Measurements from ENCODE around the gene FAM89B. TPM values are rescaled to one million over a fixed set of nuclear protein-coding genes. Genes with fewer than 3 reads are reported as not detected.
A peak's percentile ranks its signal among the peaks of the same experiment; 100 is the strongest.

The FAM89B gene
- total RNA-seq, 6 donors from 2014 or later: 27.9 to 65.8 (median 45.3) TPM

- 73 to 93% methylated on average over 10 to 19 of the region's 19 CpGs for WGBS, 2 donors
- peaks cover 34 to 84% (median 70%) of the 10 kb centered on the region in 4 donors for H3K36me3 ChIP-seq
- no peak overlapping the region for H3K4me3 ChIP-seq
- H3K27ac ChIP-seq: peak overlapping the region in 1 of 4 donors; percentile 32
- ATAC-seq (ENCODE audit: low FRiP score in 2 of 2) (no peak), DNase-seq (peak in 1 of 2 donors; percentile 80)
- H3K9me3 ChIP-seq: no peaks in the 10 kb centered on the region
- TF ChIP-seq EP300 (IDR thresholded peaks at IDR 0.05) (no peak), POLR2A (IDR thresholded peaks at IDR 0.05) (no peak), POLR2AphosphoS5 (IDR thresholded peaks at IDR 0.05) (no peak)
- TF ChIP-seq, protein P1, sequence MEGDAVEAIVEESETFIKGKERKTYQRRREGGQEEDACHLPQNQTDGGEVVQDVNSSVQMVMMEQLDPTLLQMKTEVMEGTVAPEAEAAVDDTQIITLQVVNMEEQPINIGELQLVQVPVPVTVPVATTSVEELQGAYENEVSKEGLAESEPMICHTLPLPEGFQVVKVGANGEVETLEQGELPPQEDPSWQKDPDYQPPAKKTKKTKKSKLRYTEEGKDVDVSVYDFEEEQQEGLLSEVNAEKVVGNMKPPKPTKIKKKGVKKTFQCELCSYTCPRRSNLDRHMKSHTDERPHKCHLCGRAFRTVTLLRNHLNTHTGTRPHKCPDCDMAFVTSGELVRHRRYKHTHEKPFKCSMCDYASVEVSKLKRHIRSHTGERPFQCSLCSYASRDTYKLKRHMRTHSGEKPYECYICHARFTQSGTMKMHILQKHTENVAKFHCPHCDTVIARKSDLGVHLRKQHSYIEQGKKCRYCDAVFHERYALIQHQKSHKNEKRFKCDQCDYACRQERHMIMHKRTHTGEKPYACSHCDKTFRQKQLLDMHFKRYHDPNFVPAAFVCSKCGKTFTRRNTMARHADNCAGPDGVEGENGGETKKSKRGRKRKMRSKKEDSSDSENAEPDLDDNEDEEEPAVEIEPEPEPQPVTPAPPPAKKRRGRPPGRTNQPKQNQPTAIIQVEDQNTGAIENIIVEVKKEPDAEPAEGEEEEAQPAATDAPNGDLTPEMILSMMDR (IDR thresholded peaks at IDR 0.05): no peak
- no peaks in the 10 kb centered on the region for H3K27me3 ChIP-seq
- peaks cover 13 to 30% (median 16%) of the 10 kb centered on the region in 4 donors for H3K4me1 ChIP-seq
These were observed 48.3 kb downstream of the FAM89B start for GRCh38 chr11:65620666-65621065.

DNA sequence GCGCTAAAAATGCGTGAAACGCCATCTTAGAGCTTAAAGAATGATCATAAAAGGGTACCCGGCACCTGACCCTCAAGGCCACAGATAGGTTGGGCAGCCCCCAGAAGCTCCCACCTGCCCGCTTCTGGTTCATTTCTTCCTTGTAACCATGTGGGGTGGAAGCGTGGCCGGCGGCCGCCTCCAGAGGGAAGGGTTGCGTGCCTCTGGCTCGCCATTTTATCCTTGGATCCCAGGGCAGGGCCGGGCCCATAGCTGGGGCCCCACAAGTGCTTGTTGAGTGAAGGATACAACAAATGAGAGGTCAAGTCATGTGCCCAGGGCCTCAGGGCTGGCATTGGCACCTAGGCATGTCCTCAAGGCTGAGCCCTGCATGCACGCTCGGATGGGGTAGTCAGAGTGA, 49.1 kb downstream of the FAM89B start:
- peaks cover 38 to 92% (median 77%) of the 10 kb centered on the region in 4 donors for H3K36me3 ChIP-seq
- no peaks in the 10 kb centered on the region for H3K9me3 ChIP-seq
- no peaks in the 10 kb centered on the region for H3K27me3 ChIP-seq
- no peak overlapping the region for H3K4me3 ChIP-seq
- 69 to 91% methylated on average over 14 of the region's 14 CpGs for WGBS, 2 donors
- H3K27ac ChIP-seq: peak overlapping the region in 2 of 4 donors; percentile 17 to 35
- H3K4me1 ChIP-seq: peaks cover 11 to 32% (median 16%) of the 10 kb centered on the region in 4 donors
- TF ChIP-seq EP300 (IDR thresholded peaks at IDR 0.05) (no peak), POLR2AphosphoS5 (IDR thresholded peaks at IDR 0.05) (no peak), POLR2A (IDR thresholded peaks at IDR 0.05) (no peak)
- TF ChIP-seq, protein P1 (IDR thresholded peaks at IDR 0.05): no peak
- ATAC-seq (ENCODE audit: low FRiP score in 2 of 2) (no peak), DNase-seq (peak in 1 of 2 donors; percentile 74)

- WGBS, 2 donors: 93 to 97% methylated on average over 11 to 16 of the region's 16 CpGs
- no peaks in the 10 kb centered on the region for H3K27me3 ChIP-seq
- TF ChIP-seq, protein P1 (IDR thresholded peaks at IDR 0.05): no peak
- no peak for TF ChIP-seq POLR2A (IDR thresholded peaks at IDR 0.05)
- TF ChIP-seq POLR2AphosphoS5 (IDR thresholded peaks at IDR 0.05): no peak
- no peak for TF ChIP-seq EP300 (IDR thresholded peaks at IDR 0.05)
- H3K9me3 ChIP-seq: no peaks in the 10 kb centered on the region
- H3K4me3 ChIP-seq: no peak overlapping the region
- H3K27ac ChIP-seq: no peak overlapping the region
- peaks cover 6 to 28% (median 10%) of the 10 kb centered on the region in 4 donors for H3K4me1 ChIP-seq
- H3K36me3 ChIP-seq: peaks cover 42 to 97% (median 82%) of the 10 kb centered on the region in 4 donors
- DNase-seq: peak in 1 of 2 donors; percentile 70
- ATAC-seq (ENCODE audit: low FRiP score in 2 of 2): no peak
These were observed 49.7 kb downstream of the FAM89B start for GRCh38 chr11:65622011-65622410.

- Histone ChIP-seq H3K36me3 (peaks cover 42 to 98% (median 84%) of the 10 kb centered on the region in 4 donors), H3K27me3 (no peaks in the 10 kb centered on the region), H3K27ac (no peak overlapping the region), H3K4me3 (no peak overlapping the region), H3K4me1 (peaks cover 0 to 21% (median 6%) of the 10 kb centered on the region in 4 donors), H3K9me3 (no peaks in the 10 kb centered on the region)
- ATAC-seq (ENCODE audit: low FRiP score in 2 of 2) (no peak), DNase-seq (peak in 1 of 2 donors; percentile 76)
- TF ChIP-seq POLR2AphosphoS5 (IDR thresholded peaks at IDR 0.05) (no peak), POLR2A (IDR thresholded peaks at IDR 0.05) (no peak), EP300 (IDR thresholded peaks at IDR 0.05) (no peak)
- TF ChIP-seq, protein P1 (IDR thresholded peaks at IDR 0.05): no peak
- 95 to 98% methylated on average over 8 to 14 of the region's 14 CpGs for WGBS, 2 donors
These were observed 50.8 kb downstream of the FAM89B start for GRCh38 chr11:65623177-65623576.

Small RNA genes lying within 50 kb of the gene (small RNA-seq; reads per million reads assigned to genes)
- 0 reads per million in 4 donors for gene AP001362.1

Other genes with a start within 250 kb of the FAM89B start
- gene DPF2, start 238.7 kb upstream of the FAM89B start, total RNA-seq: 10 to 100 TPM; 32.1 to 68.1 (median 54.7) TPM
- gene TIGD3, start 217.8 kb upstream of the FAM89B start, total RNA-seq: under 1 TPM in 4 of 6 donors, not detected in 2; 0.15 to 0.51 (median 0.35) TPM
- 10 to 100 TPM in 4 of 6 donors, 1 to 10 TPM in 2; 5.5 to 40.8 (median 19.4) TPM for gene SLC25A45, start 189.9 kb upstream of the FAM89B start, total RNA-seq
- 10 to 100 TPM; 31.4 to 77.5 (median 45.8) TPM for gene FRMD8, start 185.9 kb upstream of the FAM89B start, total RNA-seq
- gene NEAT1, start 149.7 kb upstream of the FAM89B start, total RNA-seq: 1,000 to 10,000 TPM in 3 of 6 donors, 100 to 1,000 TPM in 3; 245 to 3,084 (median 1,019) TPM
- over 10,000 TPM in 5 of 6 donors, 1,000 to 10,000 TPM in 1; 9,697 to 52,390 (median 19,698) TPM for gene MALAT1, start 73.5 kb upstream of the FAM89B start, total RNA-seq
- gene SCYL1, start 47.5 kb upstream of the FAM89B start, total RNA-seq: 100 to 1,000 TPM in 1 of 6 donors, 10 to 100 TPM in 5; 64.0 to 120 (median 88.8) TPM
- gene LTBP3, start 14.2 kb upstream of the FAM89B start, total RNA-seq: 100 to 1,000 TPM in 5 of 6 donors, 10 to 100 TPM in 1; 99.9 to 479 (median 131) TPM
- gene ZNRD2, start 2.1 kb upstream of the FAM89B start, total RNA-seq: 10 to 100 TPM; 22.6 to 60.7 (median 39.7) TPM
- gene EHBP1L1, start 3.5 kb downstream of the FAM89B start, total RNA-seq: 100 to 1,000 TPM in 4 of 6 donors, 10 to 100 TPM in 2; 70.4 to 220 (median 133) TPM
- 1 to 10 TPM in 4 of 6 donors, under 1 TPM in 1, not detected in 1; 0.59 to 3.7 (median 1.7) TPM for gene KCNK7, start 23.3 kb downstream of the FAM89B start, total RNA-seq
- 100 to 1,000 TPM in 4 of 6 donors, 10 to 100 TPM in 2; 52.1 to 132 (median 107) TPM for gene MAP3K11, start 41.7 kb downstream of the FAM89B start, total RNA-seq
- gene PCNX3, start 43.2 kb downstream of the FAM89B start, total RNA-seq: 10 to 100 TPM; 26.7 to 63.9 (median 43.9) TPM
- gene SIPA1, start 65.6 kb downstream of the FAM89B start, total RNA-seq: 100 to 1,000 TPM in 1 of 6 donors, 10 to 100 TPM in 5; 42.7 to 137 (median 74.9) TPM
- 10 to 100 TPM; 42.9 to 86.8 (median 58.7) TPM for gene RELA, start 90.4 kb downstream of the FAM89B start, total RNA-seq
- 100 to 1,000 TPM in 1 of 6 donors, 10 to 100 TPM in 5; 44.0 to 102 (median 88.4) TPM for gene KAT5, start 139.7 kb downstream of the FAM89B start, total RNA-seq
- 10 to 100 TPM; 35.0 to 81.7 (median 49.1) TPM for gene RNASEH2C, start 148.3 kb downstream of the FAM89B start, total RNA-seq
- gene AP5B1, start 208.4 kb downstream of the FAM89B start, total RNA-seq: 10 to 100 TPM; 24.8 to 66.0 (median 46.8) TPM
- gene OVOL1, start 214.5 kb downstream of the FAM89B start, total RNA-seq: 1 to 10 TPM in 2 of 6 donors, under 1 TPM in 4; under 0.01 to 2.2 (median 0.77) TPM